B cell (primary cell): ENCODE measurements around the gene CA14. TPM values are rescaled to one million over a fixed set of nuclear protein-coding genes. Genes with fewer than 3 reads are reported as not detected.

Experiments
- ATAC-seq: fragments of 200-7000 bp; cut with Tn5 transposase; one replicate; pipeline ENCODE4 v1.10.0; 2021; ENCODE audit warnings: low read depth, mild to moderate bottlenecking, moderate number of reproducible peaks, moderate library complexity
- CTCF ChIA-PET: fragments of 350-600 bp; sonication (Branson Sonifier 250); formaldehyde crosslinking; loops from one replicate; lab custom pipeline; 2021; ENCODE audit warnings: antibody characterized with exemption, inconsistent platforms; lab: Charles Lee
- POLR2A ChIA-PET: fragments of 350-600 bp; sonication (Branson Sonifier 250); formaldehyde crosslinking; loops from one replicate; lab custom pipeline; 2021; ENCODE audit warnings: antibody characterized with exemption; lab: Charles Lee
- DNase-seq: peaks from one replicate; pipeline ENCODE4 v3.0.0; 2013
- H2AFZ ChIP-seq: 2 replicates; pipeline ENCODE4 v1.6.1; 2012; ENCODE audit warnings: mild to moderate bottlenecking, low read depth, low read length; ENCODE audit not compliant: insufficient read depth, poor library complexity, severe bottlenecking
- H3K27ac ChIP-seq, 2 donors: 1 replicate in 1 of 2; 2 replicates in 1 of 2; pipeline ENCODE4 v1.5.1; 2012 to 2013; ENCODE audit warnings: low read length in 2 of 2, mild to moderate bottlenecking in 2 of 2, moderate library complexity in 1 of 2
- H3K27me3 ChIP-seq, 4 experiments: fragments of 200-600 bp in 1 of 4; sonication (generic) in 1 of 4; replicated peaks in 1 of 4; 1 replicate in 2 of 4; 2 replicates in 2 of 4; pipeline versions ENCODE4 v1.6.1 to v1.7.0; 2013 to 2016; ENCODE audit warnings: low read length in 3 of 4, mild to moderate bottlenecking in 2 of 4, mixed read lengths in 1 of 4, moderate library complexity in 1 of 4; ENCODE audit not compliant: insufficient read depth in 4 of 4, control insufficient read depth in 3 of 4; ENCODE audit errors: control extremely low read depth in 1 of 4
- H3K36me3 ChIP-seq, 2 experiments: replicated peaks in 1 of 2; 1 replicate in 1 of 2; 2 replicates in 1 of 2; pipeline versions ENCODE4 v1.6.1 to v1.7.1; 2013; ENCODE audit warnings: low read length in 1 of 2; ENCODE audit not compliant: insufficient read depth in 2 of 2, control insufficient read depth in 1 of 2; ENCODE audit errors: control extremely low read depth in 1 of 2, extremely low read depth in 1 of 2
- H3K4me1 ChIP-seq, 2 donors: fragments of 200-600 bp in 1 of 2; sonication (generic) in 1 of 2; 1 replicate in 1 of 2; 2 replicates in 1 of 2; pipeline versions ENCODE4 v1.5.1 to v1.6.1; 2013 to 2017; ENCODE audit warnings: low read length in 2 of 2; ENCODE audit not compliant: control insufficient read depth in 2 of 2, insufficient read depth in 2 of 2
- H3K4me2 ChIP-seq: replicated peaks from 2 replicates; pipeline ENCODE3; 2012; ENCODE audit warnings: mild to moderate bottlenecking, low read depth, low read length; ENCODE audit not compliant: poor library complexity, severe bottlenecking
- H3K4me3 ChIP-seq, 5 experiments: fragments of 200-600 bp in 1 of 5; sonication (generic) in 1 of 5; 1 replicate in 3 of 5; 2 replicates in 2 of 5; pipeline versions ENCODE4 v1.5.1 to v1.7.0; 2011 to 2016; ENCODE audit warnings: low read length in 4 of 5, mild to moderate bottlenecking in 4 of 5, low read depth in 2 of 5, control low read depth in 1 of 5, moderate library complexity in 1 of 5; ENCODE audit not compliant: insufficient read depth in 1 of 5; ENCODE audit errors: control extremely low read depth in 1 of 5, extremely low read depth in 1 of 5
- H3K79me2 ChIP-seq: fragments of 200-600 bp; sonication (generic); one replicate; pipeline ENCODE4 v1.6.0; 2016; ENCODE audit warnings: low read length; ENCODE audit not compliant: control insufficient read depth, insufficient read depth
- H3K9ac ChIP-seq: fragments of 200-600 bp; sonication (generic); 2 replicates; pipeline ENCODE4 v1.6.1; 2017; ENCODE audit warnings: mild to moderate bottlenecking, low read length, moderate library complexity
- H3K9me3 ChIP-seq, 3 donors: one replicate each; pipeline versions ENCODE4 v1.6.1 to v1.7.1; 2013; ENCODE audit warnings: low read length in 2 of 3; ENCODE audit not compliant: control insufficient read depth in 2 of 3, insufficient read depth in 1 of 3; ENCODE audit errors: control extremely low read depth in 1 of 3
- H4K20me1 ChIP-seq: 2 replicates; pipeline ENCODE4 v1.6.0; 2012; ENCODE audit warnings: mild to moderate bottlenecking, low read length; ENCODE audit not compliant: insufficient read depth, control insufficient read depth, poor library complexity, severe bottlenecking
- H3K27ac Mint-ChIP-seq: one replicate; pipeline ENCODE4 v1.8.0; 2021; ENCODE audit warnings: mixed read lengths
- H3K27me3 Mint-ChIP-seq: one replicate; pipeline ENCODE4 v1.8.0; 2021; ENCODE audit warnings: mixed read lengths
- H3K4me1 Mint-ChIP-seq: one replicate; pipeline ENCODE4 v1.8.0; 2021; ENCODE audit warnings: mixed read lengths
- H3K4me3 Mint-ChIP-seq: one replicate; pipeline ENCODE4 v1.8.0; 2021; ENCODE audit warnings: mixed read lengths
- H3K9me3 Mint-ChIP-seq: one replicate; pipeline ENCODE4 v1.8.0; 2022; ENCODE audit warnings: mixed read lengths; ENCODE audit not compliant: insufficient read depth
- CTCF ChIP-seq: fragments of 200-600 bp; IDR thresholded peaks from one replicate; pipeline ENCODE4 v1.8.0; 2022; ENCODE audit warnings: antibody characterized with exemption, mild to moderate bottlenecking
- EZH2 ChIP-seq: IDR thresholded peaks from 2 replicates; pipeline ENCODE4 v1.6.1; 2012; ENCODE audit warnings: borderline replicate concordance, low read depth, mild to moderate bottlenecking, moderate library complexity, low read length; ENCODE audit not compliant: insufficient read depth, poor library complexity, severe bottlenecking
- WGBS: methylation state at CpG from one replicate; pipeline ENCODE4 v1.1.5; 2013; ENCODE audit warnings: missing lambda C conversion rate; ENCODE audit not compliant: insufficient coverage; 5-methylcytosine and 5-hydroxymethylcytosine counted together
- intact Hi-C: fragments of 100-400 bp; cut with micrococcal nuclease; formaldehyde crosslinking; loops from one replicate; pipeline ENCODE4 v1.10.0; 2022
- polyA plus RNA-seq: library from polyadenylated mRNA; depleted of rRNA; stranded (reverse); fragments of >200 nt; gene quantifications from 2 replicates; pipeline ENCODE4 v1.2.3, GENCODE V29; 2012
- total RNA-seq, 2 donors: library from RNA; stranded (reverse); fragments of 120-200 nt in 1 of 2; gene quantifications; 1 replicate in 1 of 2; 2 replicates in 1 of 2; pipeline versions ENCODE4 v1.2.3 to v1.2.4, GENCODE V29; 2013 to 2022

The CA14 gene
- total and polyA plus RNA-seq, 2 donors (not counting 1 experiment from before 2014, with no cell fraction given): not detected

GRCh38 chr1:150309758-150310508 lies 52.4 kb downstream of the CA14 start:
- TF ChIP-seq EZH2 (no peak), CTCF (no peak)

GRCh38 chr1:150311762-150312161 lies 54.2 kb downstream of the CA14 start:
- no peak overlapping the region for H3K27ac Mint-ChIP-seq
- WGBS: no CpG with 5 or more reads among the region's 2 CpGs
- H3K4me1 ChIP-seq: no peaks in the 10 kb centered on the region
- POLR2A ChIA-PET: no interaction called here
- H3K27me3 Mint-ChIP-seq: no peaks in the 10 kb centered on the region
- H3K4me1 Mint-ChIP-seq: no peaks in the 10 kb centered on the region
- no peaks in the 10 kb centered on the region for H3K9me3 Mint-ChIP-seq
- ATAC-seq (no peak), DNase-seq (no peak)
- H3K4me3 Mint-ChIP-seq: no peak overlapping the region
- no peak overlapping the region for H3K9ac ChIP-seq
- CTCF ChIA-PET: no interaction called here
- H3K27ac ChIP-seq: no peak overlapping the region
- no peaks in the 10 kb centered on the region for H3K9me3 ChIP-seq
- no peaks in the 10 kb centered on the region for H4K20me1 ChIP-seq
- H3K4me3 ChIP-seq: no peak overlapping the region
- H3K79me2 ChIP-seq: no peaks in the 10 kb centered on the region
- no peaks in the 10 kb centered on the region for H3K27me3 ChIP-seq
- TF ChIP-seq EZH2 (no peak), CTCF (no peak)
- intact Hi-C loops: no loop called here
- peaks cover 0 to 12% of the 10 kb centered on the region in 2 experiments for H3K36me3 ChIP-seq
- no peak overlapping the region for H3K4me2 ChIP-seq
- H2AFZ ChIP-seq: no peak overlapping the region

More at GRCh38 chr1:150309758-150310508, 52.4 kb downstream of the CA14 start:
- Histone ChIP-seq H3K36me3 (peaks cover 0 to 12% of the 10 kb centered on the region in 2 experiments), H3K27me3 (no peaks in the 10 kb centered on the region), H3K4me2 (no peak overlapping the region), H4K20me1 (no peaks in the 10 kb centered on the region), H3K4me3 (no peak overlapping the region), H3K9ac (no peak overlapping the region), H2AFZ (no peak overlapping the region), H3K27ac (no peak overlapping the region), H3K79me2 (no peaks in the 10 kb centered on the region), H3K9me3 (no peaks in the 10 kb centered on the region), H3K4me1 (no peaks in the 10 kb centered on the region)
- Mint-ChIP-seq H3K9me3 (no peaks in the 10 kb centered on the region), H3K4me1 (no peaks in the 10 kb centered on the region), H3K27me3 (no peaks in the 10 kb centered on the region), H3K27ac (no peak overlapping the region), H3K4me3 (no peak overlapping the region)
- DNase-seq (no peak), ATAC-seq (no peak)
- POLR2A ChIA-PET: interaction anchor here (0.6 kb wide), 1 partner anchor 8 kb away, joined by 3 read pairs; no protein-coding TSS in a partner anchor
- WGBS: 79% methylated on average over 6 of the region's 10 CpGs
- intact Hi-C loops: no loop called here
- CTCF ChIA-PET: no interaction called here
